Psoas muscle (tissue), 8 donors: ENCODE data around the gene ELFN2. TPM values are rescaled to one million over a fixed set of nuclear protein-coding genes. Genes with fewer than 3 reads are reported as not detected.

ENCODE experiments used
- ATAC-seq, 4 donors: fragments of 200-7000 bp; cut with Tn5 transposase; one replicate each; pipeline ENCODE4 v1.9.1; 2020; ENCODE audit warnings: moderate library complexity in 3 of 4, mild to moderate bottlenecking in 2 of 4
- DNase-seq, 2 donors: peaks; one replicate each; pipeline ENCODE4 v3.0.0-alpha.2; 2020
- H3K27ac ChIP-seq: fragments of 200-600 bp; one replicate; pipeline ENCODE4 v1.8.0; 2022
- H3K27me3 ChIP-seq, 3 donors: fragments of 200-600 bp in 1 of 3; one replicate each; pipeline versions ENCODE4 v1.6.1 to v1.8.0; 2013 to 2022; ENCODE audit warnings: low read length in 2 of 3, mild to moderate bottlenecking in 2 of 3, moderate library complexity in 1 of 3; ENCODE audit not compliant: insufficient read depth in 3 of 3
- H3K36me3 ChIP-seq, 2 donors: fragments of 200-600 bp in 1 of 2; one replicate each; pipeline versions ENCODE4 v1.6.1 to v1.8.0; 2013 to 2022; ENCODE audit warnings: low read depth in 1 of 2, mild to moderate bottlenecking in 1 of 2, moderate library complexity in 1 of 2; ENCODE audit not compliant: insufficient read depth in 1 of 2
- H3K4me1 ChIP-seq: fragments of 200-600 bp; one replicate; pipeline ENCODE4 v1.8.0; 2022
- H3K4me3 ChIP-seq: fragments of 200-600 bp; one replicate; pipeline ENCODE4 v1.8.0; 2022; ENCODE audit warnings: mild to moderate bottlenecking
- H3K9me3 ChIP-seq: fragments of 200-600 bp; one replicate; pipeline ENCODE4 v1.8.0; 2022
- CTCF ChIP-seq: fragments of 200-600 bp; IDR thresholded peaks from one replicate; pipeline ENCODE4 v1.8.0; 2022; ENCODE audit warnings: antibody characterized with exemption
- WGBS, 3 donors: extraction: QIAGEN DNeasy Blood & Tissue Kit; methylation state at CpG; one replicate each; pipeline versions ENCODE4 v1.1.6 to v1.1.7; 2013; 5-methylcytosine and 5-hydroxymethylcytosine counted together
- intact Hi-C, 2 donors: fragments of 100-400 bp; cut with DNase I; formaldehyde crosslinking; loops; one replicate each; pipeline versions ENCODE4 v1.11.0 to v1.14.2; 2022
- polyA plus RNA-seq, 3 donors: library from polyadenylated mRNA; stranded (reverse); fragments of 200-250 nt; gene quantifications; one replicate each; pipeline ENCODE4 v1.2.3, GENCODE V29; 2013
- total RNA-seq, 4 donors: library from RNA; stranded (reverse); fragmentation: NEBNext Ultra II Directional in 2 of 4; extraction: Animal tissue kit (Norgen Biotek cat#: 25700) in 2 of 4; gene quantifications; one replicate each; pipeline versions ENCODE4 v1.2.1 to v1.2.4, GENCODE V29; 2021 to 2023
- donor health status: healthy with polysubstance abuse.
- donor health status: DM: no; HTN: no; CAD: no; lungs with moderate emphysema.
- donor health status: Bipolar disorder and iron deficiency.
- donor health status: healthy.
- donor health status: DM: yes; HTN: yes; CAD: no.
- donor health status: DM: no; HTN: no; CAD: no.
- donor health status: DM: no; HTN: no; CAD: no.
- donor health status: DM: yes; HTN: yes; CAD: no.

ELFN2 gene
- total and polyA plus RNA-seq, 7 donors = 0.01 to 0.05 (median 0.01) TPM; not detected in 4

GRCh38 chr22:37324340-37325038 lies 102.8 kb downstream of the ELFN2 start:
- no peak overlapping the region for H3K4me3 ChIP-seq
- no peaks in the 10 kb centered on the region for H3K4me1 ChIP-seq
- no peaks in the 10 kb centered on the region for H3K9me3 ChIP-seq
- peaks cover 0 to 70% (median 23%) of the 10 kb centered on the region in 3 donors for H3K27me3 ChIP-seq
- no peak for TF ChIP-seq CTCF
- ATAC-seq (no peak), DNase-seq (no peak)
- H3K36me3 ChIP-seq = no peaks in the 10 kb centered on the region
- intact Hi-C loops = no loop called here
- no peak overlapping the region for H3K27ac ChIP-seq
- 6 to 8% (median 7%) methylated on average over 41 to 51 of the region's 51 CpGs for WGBS, 3 donors

- Histone ChIP-seq H3K9me3 (no peaks in the 10 kb centered on the region), H3K4me3 (no peak overlapping the region), H3K36me3 (no peaks in the 10 kb centered on the region), H3K27me3 (peaks cover 0 to 52% (median 32%) of the 10 kb centered on the region in 3 donors), H3K4me1 (no peaks in the 10 kb centered on the region), H3K27ac (no peak overlapping the region)
- TF ChIP-seq CTCF = no peak
- intact Hi-C loops = no loop called here
- DNase-seq = no peak
- WGBS, 3 donors = 74 to 77% (median 75%) methylated on average over 16 of the region's 16 CpGs
- ATAC-seq = no peak
Measured at GRCh38 chr22:37320726-37321677, 106.3 kb downstream of the ELFN2 start.

- TF ChIP-seq CTCF = no peak
- Histone ChIP-seq H3K27ac (no peak overlapping the region), H3K27me3 (peaks cover 0 to 45% (median 23%) of the 10 kb centered on the region in 3 donors), H3K36me3 (no peaks in the 10 kb centered on the region), H3K9me3 (no peaks in the 10 kb centered on the region), H3K4me3 (no peak overlapping the region), H3K4me1 (no peaks in the 10 kb centered on the region)
- WGBS, 3 donors = 55 to 76% (median 66%) methylated on average over 4 to 10 of the region's 10 CpGs
- ATAC-seq (no peak), DNase-seq (no peak)
- intact Hi-C loops = loop anchor here (2.0 to 10.0 kb wide), 4 partner anchors 105 to 245 kb away; partner anchors contain the start of genes CDC42EP1 (in 1 of the 2) and ELFN2 (in 1 of the 2)
Measured at GRCh38 chr22:37319469-37319868, 107.8 kb downstream of the ELFN2 start.

GRCh38 chr22:37318364-37319109 lies 108.7 kb downstream of the ELFN2 start:
- no peaks in the 10 kb centered on the region for H3K4me1 ChIP-seq
- no peak overlapping the region for H3K27ac ChIP-seq
- no peak for DNase-seq
- no peaks in the 10 kb centered on the region for H3K36me3 ChIP-seq
- no peak for ATAC-seq
- no peak for TF ChIP-seq CTCF
- peaks cover 0 to 36% (median 21%) of the 10 kb centered on the region in 3 donors for H3K27me3 ChIP-seq
- intact Hi-C loops = loop anchor here (2.0 to 10.0 kb wide), 4 partner anchors 106 to 246 kb away; partner anchors contain the start of genes CDC42EP1 (in 1 of the 2) and ELFN2 (in 1 of the 2)
- 44 to 51% (median 46%) methylated on average over 18 of the region's 18 CpGs for WGBS, 3 donors
- H3K4me3 ChIP-seq = no peak overlapping the region
- H3K9me3 ChIP-seq = no peaks in the 10 kb centered on the region

Other genes with a start within 250 kb of the ELFN2 start
- gene C1QTNF6, start 239.2 kb downstream of the ELFN2 start, total RNA-seq = 1 to 10 TPM in 3 of 4 donors, under 1 TPM in 1; 0.75 to 8.2 (median 1.0) TPM
- 1 to 10 TPM in 2 of 3 donors, under 1 TPM in 1; 0.66 to 1.8 (median 1.1) TPM for gene C1QTNF6, start 239.2 kb downstream of the ELFN2 start, polyA plus RNA-seq
- gene SSTR3, start 215.0 kb downstream of the ELFN2 start, total RNA-seq = not detected
- under 1 TPM in 1 of 3 donors, not detected in 2; 0.01 TPM for gene SSTR3, start 215.0 kb downstream of the ELFN2 start, polyA plus RNA-seq
- gene RAC2, start 183.2 kb downstream of the ELFN2 start, total RNA-seq = 1 to 10 TPM; 2.3 to 5.0 (median 3.0) TPM
- 1 to 10 TPM in 2 of 3 donors, under 1 TPM in 1; 0.90 to 1.8 (median 1.5) TPM for gene RAC2, start 183.2 kb downstream of the ELFN2 start, polyA plus RNA-seq
- 1 to 10 TPM; 3.0 to 8.5 (median 3.8) TPM for gene CYTH4, start 145.0 kb downstream of the ELFN2 start, total RNA-seq
- under 1 TPM; 0.63 to 0.83 (median 0.76) TPM for gene CYTH4, start 145.0 kb downstream of the ELFN2 start, polyA plus RNA-seq
- 1 to 10 TPM; 4.5 to 8.0 (median 7.7) TPM for gene MFNG, start 58.9 kb upstream of the ELFN2 start, total RNA-seq
- 1 to 10 TPM; 4.3 to 9.6 (median 8.2) TPM for gene MFNG, start 58.9 kb upstream of the ELFN2 start, polyA plus RNA-seq
- 1 to 10 TPM; 3.8 to 8.0 (median 4.5) TPM for gene CARD10, start 91.9 kb upstream of the ELFN2 start, total RNA-seq
- gene CARD10, start 91.9 kb upstream of the ELFN2 start, polyA plus RNA-seq = 1 to 10 TPM; 2.9 to 6.9 (median 4.1) TPM
- 10 to 100 TPM in 2 of 4 donors, 1 to 10 TPM in 2; 6.9 to 13.8 (median 10.7) TPM for gene CDC42EP1, start 133.0 kb upstream of the ELFN2 start, total RNA-seq
- 1 to 10 TPM; 3.8 to 5.9 (median 4.1) TPM for gene CDC42EP1, start 133.0 kb upstream of the ELFN2 start, polyA plus RNA-seq
- not detected for gene LGALS2, start 152.6 kb upstream of the ELFN2 start, total RNA-seq
- under 1 TPM in 2 of 3 donors, not detected in 1; 0.06 to 0.35 TPM for gene LGALS2, start 152.6 kb upstream of the ELFN2 start, polyA plus RNA-seq
- gene GGA1, start 181.4 kb upstream of the ELFN2 start, total RNA-seq = 10 to 100 TPM; 31.9 to 37.2 (median 33.1) TPM
- 10 to 100 TPM; 30.2 to 39.4 (median 39.4) TPM for gene GGA1, start 181.4 kb upstream of the ELFN2 start, polyA plus RNA-seq
- 1 to 10 TPM; 1.4 to 2.4 (median 1.9) TPM for gene SH3BP1, start 212.2 kb upstream of the ELFN2 start, total RNA-seq
- under 1 TPM; 0.20 to 0.64 (median 0.34) TPM for gene SH3BP1, start 212.2 kb upstream of the ELFN2 start, polyA plus RNA-seq
- 10 to 100 TPM in 3 of 4 donors, 1 to 10 TPM in 1; 9.0 to 13.0 (median 12.3) TPM for gene PDXP, start 231.2 kb upstream of the ELFN2 start, total RNA-seq
- gene PDXP, start 231.2 kb upstream of the ELFN2 start, polyA plus RNA-seq = 10 to 100 TPM in 2 of 3 donors, 1 to 10 TPM in 1; 9.8 to 37.9 (median 24.4) TPM
- gene LGALS1, start 248.2 kb upstream of the ELFN2 start, total RNA-seq = 1,000 to 10,000 TPM in 1 of 4 donors, 100 to 1,000 TPM in 3; 434 to 1,013 (median 908) TPM
- gene LGALS1, start 248.2 kb upstream of the ELFN2 start, polyA plus RNA-seq = 1,000 to 10,000 TPM in 2 of 3 donors, 100 to 1,000 TPM in 1; 717 to 1,817 (median 1,077) TPM